ENCODE data around the gene PTGER1. TPM values are rescaled to one million over a fixed set of nuclear protein-coding genes. Genes with fewer than 3 reads are reported as not detected.
"Not testable (repeated sequence)": the region's sequence is repeated elsewhere in the genome, so short reads cannot be mapped to it uniquely, and the experiment has no call there.

The PTGER1 gene
- total RNA-seq, 2 experiments from 2014 or later: 0.23 TPM; not detected in 1

- ChIA-PET POLR2A (interaction anchor here (0.7 to 1.9 kb wide), 2 partner anchors 10 to 13 kb away, joined by 3 to 6 read pairs; partner anchors contain the start of genes DNAJB1 and GIPC1), CTCF (ENCODE audit: unreplicated experiment) (no interaction called here)
- Histone ChIP-seq H3K4me3 (ENCODE audit: low read depth, low read length, poor library complexity, severe bottlenecking) (no peak overlapping the region), H3K4me2 (ENCODE audit: low read length) (no peak overlapping the region), H3K9me2 (ENCODE audit: insufficient read depth, low read length) (no peaks in the 10 kb centered on the region), H4K20me1 (ENCODE audit: insufficient read depth, low read length) (no peaks in the 10 kb centered on the region), H2AFZ (ENCODE audit: low read length) (peak overlapping the region; percentile 53; the same call in 1 of the 2 replicates), H3K27ac (ENCODE audit: low read depth, low read length, poor library complexity, severe bottlenecking) (no peak overlapping the region), H3K4me1 (ENCODE audit: insufficient read depth, low read length, poor library complexity, severe bottlenecking) (peaks cover 21% of the 10 kb centered on the region), H3K79me2 (ENCODE audit: insufficient read depth, low read depth, low read length) (no peaks in the 10 kb centered on the region), H3K36me3 (ENCODE audit: insufficient read depth, low read length) (no peaks in the 10 kb centered on the region), H3K9me3 (ENCODE audit: low read length) (no peaks in the 10 kb centered on the region)
- intact Hi-C loops (cut with micrococcal nuclease; ENCODE audit: unreplicated experiment): loop anchor here (5.0 kb wide), 1 partner anchor 47 kb away; no protein-coding TSS in a partner anchor
- BruUV-seq (replicated peaks): no TSS peak
- DNase-seq (ENCODE audit: low spot score): peak; percentile 73
- TF ChIP-seq, protein P1, sequence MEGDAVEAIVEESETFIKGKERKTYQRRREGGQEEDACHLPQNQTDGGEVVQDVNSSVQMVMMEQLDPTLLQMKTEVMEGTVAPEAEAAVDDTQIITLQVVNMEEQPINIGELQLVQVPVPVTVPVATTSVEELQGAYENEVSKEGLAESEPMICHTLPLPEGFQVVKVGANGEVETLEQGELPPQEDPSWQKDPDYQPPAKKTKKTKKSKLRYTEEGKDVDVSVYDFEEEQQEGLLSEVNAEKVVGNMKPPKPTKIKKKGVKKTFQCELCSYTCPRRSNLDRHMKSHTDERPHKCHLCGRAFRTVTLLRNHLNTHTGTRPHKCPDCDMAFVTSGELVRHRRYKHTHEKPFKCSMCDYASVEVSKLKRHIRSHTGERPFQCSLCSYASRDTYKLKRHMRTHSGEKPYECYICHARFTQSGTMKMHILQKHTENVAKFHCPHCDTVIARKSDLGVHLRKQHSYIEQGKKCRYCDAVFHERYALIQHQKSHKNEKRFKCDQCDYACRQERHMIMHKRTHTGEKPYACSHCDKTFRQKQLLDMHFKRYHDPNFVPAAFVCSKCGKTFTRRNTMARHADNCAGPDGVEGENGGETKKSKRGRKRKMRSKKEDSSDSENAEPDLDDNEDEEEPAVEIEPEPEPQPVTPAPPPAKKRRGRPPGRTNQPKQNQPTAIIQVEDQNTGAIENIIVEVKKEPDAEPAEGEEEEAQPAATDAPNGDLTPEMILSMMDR (conservative IDR thresholded peaks at IDR 0.05; ENCODE audit: low read length): peak; percentile 90
- TF ChIP-seq EZH2phosphoT487 (IDR thresholded peaks at IDR 0.05; ENCODE audit: borderline replicate concordance, low read depth, low read length): no peak
Observed at GRCh38 chr19:14505488-14506239, 30.5 kb upstream of the PTGER1 start.

DNA sequence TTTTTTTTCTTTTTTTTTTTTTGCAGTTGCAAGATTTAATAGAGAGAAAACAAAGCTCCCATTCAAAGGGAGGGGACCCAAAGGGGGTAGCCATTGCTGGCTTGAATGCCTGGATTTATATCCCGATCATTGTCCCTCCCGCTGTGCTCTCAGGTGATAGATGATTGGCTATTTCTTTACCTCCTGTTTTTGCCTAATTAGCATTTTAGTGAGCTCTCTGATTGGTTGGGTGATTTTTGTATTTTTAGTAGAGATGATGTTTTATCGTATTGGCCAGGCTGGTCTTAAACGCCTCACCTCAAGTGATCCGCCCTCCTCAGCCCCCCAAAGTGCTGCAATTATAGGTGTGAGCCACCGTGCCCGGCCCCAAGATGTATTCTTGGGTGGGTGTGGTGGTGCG is 29.4 kb upstream of the PTGER1 start:
- H3K4me2 ChIP-seq (ENCODE audit: low read length); H2AFZ ChIP-seq (ENCODE audit: low read length); DNase-seq (ENCODE audit: low spot score); H3K9me2 ChIP-seq (ENCODE audit: insufficient read depth, low read length); H3K79me2 ChIP-seq (ENCODE audit: insufficient read depth, low read depth, low read length); H3K4me3 ChIP-seq (ENCODE audit: low read depth, low read length, poor library complexity, severe bottlenecking); H3K36me3 ChIP-seq (ENCODE audit: insufficient read depth, low read length); H3K9me3 ChIP-seq (ENCODE audit: low read length); H4K20me1 ChIP-seq (ENCODE audit: insufficient read depth, low read length); intact Hi-C loops (cut with micrococcal nuclease; ENCODE audit: unreplicated experiment); CTCF ChIA-PET (ENCODE audit: unreplicated experiment); H3K27ac ChIP-seq (ENCODE audit: low read depth, low read length, poor library complexity, severe bottlenecking); BruUV-seq (replicated peaks): not testable (repeated sequence)
- peaks cover 21% of the 10 kb centered on the region for H3K4me1 ChIP-seq (ENCODE audit: insufficient read depth, low read length, poor library complexity, severe bottlenecking)
- POLR2A ChIA-PET: interaction anchor here (0.7 to 1.2 kb wide), 4 partner anchors 9 to 18 kb away, joined by 3 to 5 read pairs (median 4); partner anchors contain the start of gene DNAJB1

DNA sequence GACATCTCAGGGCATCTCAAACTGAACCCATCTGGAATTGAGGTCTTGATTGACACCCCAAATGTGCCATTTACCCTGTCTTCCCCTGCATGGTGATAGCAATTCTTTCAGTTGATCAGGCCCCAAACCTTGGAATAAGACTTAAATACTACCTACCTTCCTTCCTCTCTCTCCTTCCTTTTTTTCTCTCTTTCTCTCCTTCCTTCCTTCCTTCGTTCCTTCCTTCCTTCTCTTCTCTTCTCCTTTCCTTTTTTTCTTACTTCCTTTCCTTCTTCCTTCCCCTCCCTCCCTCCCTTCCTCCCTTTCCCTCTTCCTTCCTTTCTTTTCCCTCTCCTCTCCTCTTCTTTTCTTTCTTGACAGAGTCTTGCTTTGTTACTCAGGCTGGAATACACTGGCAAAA is 28.1 kb upstream of the PTGER1 start:
- ChIA-PET POLR2A (interaction anchor here (1.1 kb wide), 1 partner anchor 16 kb away, joined by 4 read pairs; no protein-coding TSS in a partner anchor), CTCF (ENCODE audit: unreplicated experiment) (no interaction called here)
- no peak overlapping the region for H2AFZ ChIP-seq (ENCODE audit: low read length)
- intact Hi-C loops (cut with micrococcal nuclease; ENCODE audit: unreplicated experiment): no loop called here
- no peaks in the 10 kb centered on the region for H3K9me2 ChIP-seq (ENCODE audit: insufficient read depth, low read length)
- no peaks in the 10 kb centered on the region for H4K20me1 ChIP-seq (ENCODE audit: insufficient read depth, low read length)
- no peak overlapping the region for H3K4me3 ChIP-seq (ENCODE audit: low read depth, low read length, poor library complexity, severe bottlenecking)
- H3K4me2 ChIP-seq (ENCODE audit: low read length): no peak overlapping the region
- H3K9me3 ChIP-seq (ENCODE audit: low read length): no peaks in the 10 kb centered on the region
- no peak overlapping the region for H3K27ac ChIP-seq (ENCODE audit: low read depth, low read length, poor library complexity, severe bottlenecking)
- TF ChIP-seq, protein P1 (conservative IDR thresholded peaks at IDR 0.05; ENCODE audit: low read length): no peak
- no peak for TF ChIP-seq EZH2phosphoT487 (IDR thresholded peaks at IDR 0.05; ENCODE audit: borderline replicate concordance, low read depth, low read length)
- DNase-seq (ENCODE audit: low spot score): no peak
- no TSS peak for BruUV-seq (replicated peaks)
- no peaks in the 10 kb centered on the region for H3K79me2 ChIP-seq (ENCODE audit: insufficient read depth, low read depth, low read length)
- peaks cover 21% of the 10 kb centered on the region for H3K4me1 ChIP-seq (ENCODE audit: insufficient read depth, low read length, poor library complexity, severe bottlenecking)
- H3K36me3 ChIP-seq (ENCODE audit: insufficient read depth, low read length): no peaks in the 10 kb centered on the region
